DND-41 (cell line): ENCODE results near the gene ITGA7.

ENCODE experiments used
- ATAC-seq: fragments of 200-7000 bp; cut with Tn5 transposase; 3 replicates; pipeline ENCODE4 v1.9.1; 2021; ENCODE audit warnings: low read depth; ENCODE audit not compliant: insufficient read depth
- DNase-seq: peaks from one replicate; pipeline ENCODE4 v3.0.0-alpha.2; 2020
- H2AFZ ChIP-seq: 2 replicates; pipeline ENCODE4 v1.6.0; 2012; ENCODE audit warnings: low read depth, low read length
- H3K27ac ChIP-seq: 2 replicates; pipeline ENCODE4 v1.5.1; 2012; ENCODE audit warnings: low read length, inconsistent platforms
- H3K27me3 ChIP-seq: fragments of 200-600 bp; sonication (generic); 2 replicates; pipeline ENCODE4 v1.6.0; 2012; ENCODE audit warnings: low read length, mild to moderate bottlenecking, inconsistent platforms; ENCODE audit not compliant: insufficient read depth, poor library complexity
- H3K36me3 ChIP-seq: 2 replicates; pipeline ENCODE4 v1.5.1; 2012; ENCODE audit warnings: low read length, inconsistent platforms; ENCODE audit not compliant: insufficient read depth
- H3K4me1 ChIP-seq: 2 replicates; pipeline ENCODE4 v1.5.1; 2012; ENCODE audit warnings: mild to moderate bottlenecking, low read length; ENCODE audit not compliant: insufficient read depth
- H3K4me2 ChIP-seq: 2 replicates; pipeline ENCODE4 v1.6.0; 2012; ENCODE audit warnings: mild to moderate bottlenecking, moderate library complexity, low read length, inconsistent platforms; ENCODE audit not compliant: insufficient read depth
- H3K4me3 ChIP-seq, 2 experiments: fragments of 200-600 bp in 1 of 2; shearing (Covaris generic) in 1 of 2; 2 replicates each; pipeline ENCODE4 v1.5.1; 2012 to 2016; ENCODE audit warnings: inconsistent platforms in 2 of 2, low read length in 2 of 2, mild to moderate bottlenecking in 2 of 2, low read depth in 1 of 2, moderate library complexity in 1 of 2
- H3K79me2 ChIP-seq: 2 replicates; pipeline ENCODE4 v1.6.0; 2012; ENCODE audit warnings: low read length, inconsistent platforms; ENCODE audit not compliant: insufficient read depth
- H3K9ac ChIP-seq: 2 replicates; pipeline ENCODE4 v1.6.0; 2012; ENCODE audit warnings: low read depth, mild to moderate bottlenecking, inconsistent platforms, low read length, moderate library complexity
- H3K9me3 ChIP-seq: 2 replicates; pipeline ENCODE4 v1.5.1; 2012; ENCODE audit warnings: low read length, moderate library complexity, mild to moderate bottlenecking, inconsistent platforms; ENCODE audit not compliant: insufficient read depth, severe bottlenecking
- H4K20me1 ChIP-seq: 2 replicates; pipeline ENCODE4 v1.6.0; 2012; ENCODE audit warnings: low read length; ENCODE audit not compliant: insufficient read depth
- EZH2 ChIP-seq: IDR thresholded peaks from 3 replicates; pipeline ENCODE4 v1.6.1; 2012; ENCODE audit warnings: borderline replicate concordance, low read depth, mild to moderate bottlenecking, moderate library complexity, low read length, inconsistent platforms; ENCODE audit not compliant: severe bottlenecking
- TF ChIP-seq, protein P1 (sequence below): IDR thresholded peaks from 2 replicates; pipeline ENCODE4 v1.5.1; 2012; ENCODE audit warnings: borderline replicate concordance, low read length, moderate library complexity, mild to moderate bottlenecking; ENCODE audit not compliant: poor library complexity, severe bottlenecking; ENCODE audit errors: extremely low read depth

The ITGA7 gene

DNA sequence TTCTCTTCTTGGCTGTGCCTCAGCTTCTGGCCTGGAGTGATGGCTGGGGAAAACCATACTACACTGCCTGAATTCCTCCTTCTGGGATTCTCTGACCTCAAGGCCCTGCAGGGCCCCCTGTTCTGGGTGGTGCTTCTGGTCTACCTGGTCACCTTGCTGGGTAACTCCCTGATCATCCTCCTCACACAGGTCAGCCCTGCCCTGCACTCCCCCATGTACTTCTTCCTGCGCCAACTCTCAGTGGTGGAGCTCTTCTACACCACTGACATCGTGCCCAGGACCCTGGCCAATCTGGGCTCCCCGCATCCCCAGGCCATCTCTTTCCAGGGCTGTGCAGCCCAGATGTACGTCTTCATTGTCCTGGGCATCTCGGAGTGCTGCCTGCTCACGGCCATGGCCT is 70.9 kb downstream of the ITGA7 start, which contains the start of gene OR10P1:
TSS of gene OR10P1 (plus strand) at position 40 of the 400 bp plus-strand sequence. CDS start at position 40, 0 bp downstream.
- Histone ChIP-seq H4K20me1 (0 out of 2 replicates have a peak, but pooled peaks cover 5% of the 10 kb centered on the region), H2AFZ (no peak within 1 kb of the TSS), H3K9ac (no peak within 1 kb of the TSS), H3K27me3 (peaks cover 23% of the 10 kb centered on the region), H3K4me2 (no peak within 1 kb of the TSS), H3K79me2 (no peaks in the 10 kb centered on the region), H3K27ac (no peak within 1 kb of the TSS), H3K9me3 (no peaks in the 10 kb centered on the region), H3K4me3 (no peak within 1 kb of the TSS), H3K36me3 (no peaks in the 10 kb centered on the region), H3K4me1 (peaks cover 5% of the 10 kb centered on the region)
- DNase-seq = no peak
- ATAC-seq = no peak
- TF ChIP-seq, protein P1, sequence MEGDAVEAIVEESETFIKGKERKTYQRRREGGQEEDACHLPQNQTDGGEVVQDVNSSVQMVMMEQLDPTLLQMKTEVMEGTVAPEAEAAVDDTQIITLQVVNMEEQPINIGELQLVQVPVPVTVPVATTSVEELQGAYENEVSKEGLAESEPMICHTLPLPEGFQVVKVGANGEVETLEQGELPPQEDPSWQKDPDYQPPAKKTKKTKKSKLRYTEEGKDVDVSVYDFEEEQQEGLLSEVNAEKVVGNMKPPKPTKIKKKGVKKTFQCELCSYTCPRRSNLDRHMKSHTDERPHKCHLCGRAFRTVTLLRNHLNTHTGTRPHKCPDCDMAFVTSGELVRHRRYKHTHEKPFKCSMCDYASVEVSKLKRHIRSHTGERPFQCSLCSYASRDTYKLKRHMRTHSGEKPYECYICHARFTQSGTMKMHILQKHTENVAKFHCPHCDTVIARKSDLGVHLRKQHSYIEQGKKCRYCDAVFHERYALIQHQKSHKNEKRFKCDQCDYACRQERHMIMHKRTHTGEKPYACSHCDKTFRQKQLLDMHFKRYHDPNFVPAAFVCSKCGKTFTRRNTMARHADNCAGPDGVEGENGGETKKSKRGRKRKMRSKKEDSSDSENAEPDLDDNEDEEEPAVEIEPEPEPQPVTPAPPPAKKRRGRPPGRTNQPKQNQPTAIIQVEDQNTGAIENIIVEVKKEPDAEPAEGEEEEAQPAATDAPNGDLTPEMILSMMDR = no peak
- no peak for TF ChIP-seq EZH2

DNA sequence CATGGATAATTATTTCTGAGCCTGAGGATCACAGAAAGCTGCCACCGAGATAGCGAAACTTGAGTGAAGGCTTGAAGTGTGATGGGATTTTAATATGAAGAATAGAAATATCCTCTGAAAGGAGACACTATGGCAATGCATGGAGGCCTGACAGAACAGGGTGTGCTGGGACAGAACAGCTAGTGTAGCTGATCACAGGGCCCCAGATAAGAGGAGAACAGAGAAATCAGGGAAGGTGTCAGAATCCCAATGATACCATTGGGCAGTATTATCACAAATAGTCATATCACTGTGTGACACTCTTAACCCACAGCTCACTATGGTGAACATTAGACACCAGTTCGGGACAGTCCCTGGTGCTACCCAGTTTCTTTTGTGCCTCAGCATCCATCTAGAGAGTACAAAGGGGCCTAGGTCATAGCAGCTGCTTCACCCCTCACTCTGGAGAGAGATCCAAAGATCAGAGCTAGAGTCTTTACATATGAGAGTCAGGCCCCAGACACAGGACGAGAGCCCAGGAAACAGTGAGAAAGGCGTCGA is 71.5 kb downstream of the ITGA7 start:
- Histone ChIP-seq H3K79me2 (no peaks in the 10 kb centered on the region), H3K4me2 (no peak overlapping the region), H3K9me3 (no peaks in the 10 kb centered on the region), H3K4me3 (no peak overlapping the region), H3K9ac (no peak overlapping the region), H2AFZ (no peak overlapping the region), H3K27ac (no peak overlapping the region), H4K20me1 (0 out of 2 replicates have a peak, but pooled peaks cover 5% of the 10 kb centered on the region), H3K36me3 (no peaks in the 10 kb centered on the region), H3K27me3 (peaks cover 18% of the 10 kb centered on the region), H3K4me1 (peaks cover 5% of the 10 kb centered on the region)
- no peak for DNase-seq
- no peak for ATAC-seq
- TF ChIP-seq, protein P1 = no peak
- no peak for TF ChIP-seq EZH2
